Skin of body (tissue), 2 donors: ENCODE measurements around the gene GALNT2. TPM values are rescaled to one million over a fixed set of nuclear protein-coding genes. Genes with fewer than 3 reads are reported as not detected.

Experiments used
- DNase-seq: peaks from one replicate; lab custom pipeline; 2025; lab: John Stamatoyannopoulos, UW
- total RNA-seq: library from RNA; depleted of rRNA; stranded (reverse); fragments of >200 nt; gene quantifications from one replicate; pipeline ENCODE4 v1.2.3, GENCODE V29; 2014

The GALNT2 gene
- total RNA-seq, 1 donor from 2014 or later, result 32.0 TPM

GRCh38 chr1:230071316-230071715 is 4.3 kb downstream of the GALNT2 start:
- DNase-seq, result no peak

GRCh38 chr1:230072296-230072695 is 5.3 kb downstream of the GALNT2 start:
- no peak for DNase-seq

- no peak for DNase-seq
These were observed 5.8 kb downstream of the GALNT2 start for GRCh38 chr1:230072866-230073265.

- DNase-seq, result no peak
These were observed 6.5 kb downstream of the GALNT2 start for GRCh38 chr1:230073371-230074035.

GRCh38 chr1:230074270-230074669 is 7.2 kb downstream of the GALNT2 start:
- DNase-seq, result no peak

- DNase-seq, result no peak
These were observed 7.7 kb downstream of the GALNT2 start for GRCh38 chr1:230074762-230075161.

- DNase-seq, result no peak
These were observed 9.1 kb downstream of the GALNT2 start for GRCh38 chr1:230076121-230076520.

- DNase-seq, result no peak
These were observed 10.0 kb downstream of the GALNT2 start for GRCh38 chr1:230077011-230077410.

- DNase-seq, result peak; percentile 21
These were observed 10.6 kb downstream of the GALNT2 start for GRCh38 chr1:230077436-230078213.

GRCh38 chr1:230079199-230080024 is 12.4 kb downstream of the GALNT2 start:
- no peak for DNase-seq

- DNase-seq, result no peak
These were observed 13.8 kb downstream of the GALNT2 start for GRCh38 chr1:230080822-230081221.

- DNase-seq, result no peak
These were observed 14.7 kb downstream of the GALNT2 start for GRCh38 chr1:230081751-230082150.

- DNase-seq, result no peak
These were observed 15.2 kb downstream of the GALNT2 start for GRCh38 chr1:230082211-230082610.

GRCh38 chr1:230083053-230083452 is 16.0 kb downstream of the GALNT2 start:
- DNase-seq, result no peak

GRCh38 chr1:230083746-230084407 is 16.8 kb downstream of the GALNT2 start:
- no peak for DNase-seq

GRCh38 chr1:230084408-230085177 is 17.6 kb downstream of the GALNT2 start:
- peak; percentile 34 for DNase-seq

- DNase-seq, result no peak
These were observed 18.1 kb downstream of the GALNT2 start for GRCh38 chr1:230085178-230085515.

- no peak for DNase-seq
These were observed 19.1 kb downstream of the GALNT2 start for GRCh38 chr1:230086151-230086550.

GRCh38 chr1:230087028-230087716 is 20.1 kb downstream of the GALNT2 start:
- DNase-seq, result no peak

GRCh38 chr1:230087717-230088105 is 20.7 kb downstream of the GALNT2 start:
- DNase-seq, result no peak
